ENCODE data around the gene CLUH. TPM values are rescaled to one million over a fixed set of nuclear protein-coding genes. Genes with fewer than 3 reads are reported as not detected.

Gene CLUH
- polyA plus RNA-seq, 1 experiment, result 7.1 TPM

DNA sequence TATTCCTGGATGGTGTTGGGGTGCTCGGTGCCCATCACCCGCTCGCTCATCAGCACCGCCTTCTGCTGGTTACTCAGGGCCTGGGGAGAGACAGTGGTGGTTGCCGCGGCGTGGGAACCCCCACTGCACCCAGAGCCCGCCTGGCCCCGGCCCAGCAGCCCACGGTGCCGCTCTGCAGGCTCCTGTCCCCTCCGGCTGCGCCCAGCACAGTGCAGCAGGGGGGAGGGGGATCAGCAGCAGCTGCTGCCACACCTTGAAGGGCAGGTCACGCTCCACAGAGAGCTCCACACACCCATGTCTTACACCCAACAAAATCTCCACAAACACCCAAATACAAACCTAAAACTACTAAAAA lies 18.8 kb downstream of the CLUH start:
- no peaks in the 10 kb centered on the region; the same call in 1 of the 2 replicates for H3K9me3 ChIP-seq (ENCODE audit: control insufficient read depth, insufficient read depth, low read length)
- no peaks in the 10 kb centered on the region for H3K27me3 ChIP-seq (ENCODE audit: control insufficient read depth, insufficient read depth, low read length)
- no peak overlapping the region for H3K4me3 ChIP-seq (ENCODE audit: low read depth, low read length)
- no peak for TF ChIP-seq CTCF (IDR thresholded peaks at IDR 0.05; ENCODE audit: low read depth, low read length)
- H3K27ac ChIP-seq (ENCODE audit: low read depth, low read length), result no peak overlapping the region
- ChIA-PET CTCF (no interaction called here), POLR2A (no interaction called here)
- DNase-seq (ENCODE audit: low read depth, low spot score), result no peak

GRCh38 chr17:2691965-2692780 lies 19.4 kb downstream of the CLUH start:
- H3K4me3 ChIP-seq (ENCODE audit: low read depth, low read length), result no peak overlapping the region
- ChIA-PET POLR2A (no interaction called here), CTCF (no interaction called here)
- H3K27ac ChIP-seq (ENCODE audit: low read depth, low read length), result no peak overlapping the region
- no peaks in the 10 kb centered on the region; the same call in 1 of the 2 replicates for H3K9me3 ChIP-seq (ENCODE audit: control insufficient read depth, insufficient read depth, low read length)
- no peaks in the 10 kb centered on the region for H3K27me3 ChIP-seq (ENCODE audit: control insufficient read depth, insufficient read depth, low read length)
- TF ChIP-seq CTCF (IDR thresholded peaks at IDR 0.05; ENCODE audit: low read depth, low read length), result no peak
- no peak for DNase-seq (ENCODE audit: low read depth, low spot score)

- no peaks in the 10 kb centered on the region for H3K27me3 ChIP-seq (ENCODE audit: control insufficient read depth, insufficient read depth, low read length)
- no peak for DNase-seq (ENCODE audit: low read depth, low spot score)
- ChIA-PET POLR2A (interaction anchor here (0.7 kb wide), 1 partner anchor 916 kb away, joined by 4 read pairs; no protein-coding TSS in a partner anchor), CTCF (no interaction called here)
- H3K9me3 ChIP-seq (ENCODE audit: control insufficient read depth, insufficient read depth, low read length), result no peaks in the 10 kb centered on the region; the same call in 1 of the 2 replicates
- no peak overlapping the region for H3K4me3 ChIP-seq (ENCODE audit: low read depth, low read length)
- H3K27ac ChIP-seq (ENCODE audit: low read depth, low read length), result no peak overlapping the region
- no peak for TF ChIP-seq CTCF (IDR thresholded peaks at IDR 0.05; ENCODE audit: low read depth, low read length)
These were observed 20.3 kb downstream of the CLUH start for GRCh38 chr17:2691069-2691871.

- TF ChIP-seq CTCF (IDR thresholded peaks at IDR 0.05; ENCODE audit: low read depth, low read length), result no peak
- H3K27ac ChIP-seq (ENCODE audit: low read depth, low read length), result no peak overlapping the region
- H3K9me3 ChIP-seq (ENCODE audit: control insufficient read depth, insufficient read depth, low read length), result no peaks in the 10 kb centered on the region; the same call in 1 of the 2 replicates
- no peaks in the 10 kb centered on the region for H3K27me3 ChIP-seq (ENCODE audit: control insufficient read depth, insufficient read depth, low read length)
- H3K4me3 ChIP-seq (ENCODE audit: low read depth, low read length), result no peak overlapping the region
- ChIA-PET POLR2A (interaction anchor here (0.6 kb wide), 1 partner anchor 134 kb away, joined by 3 read pairs; no protein-coding TSS in a partner anchor), CTCF (no interaction called here)
- DNase-seq (ENCODE audit: low read depth, low spot score), result no peak
These were observed 21.1 kb downstream of the CLUH start for GRCh38 chr17:2690165-2691068.
